SK-N-MC (cell line): Measurements from ENCODE around the gene EEF1AKMT3.

Source experiments
- EZH2 ChIP-seq: fragments of 200-600 bp; sonication (generic); IDR thresholded peaks from one replicate; pipeline ENCODE4 v1.6.1; 2017; ENCODE audit warnings: antibody characterized with exemption
- POLR2AphosphoS5 ChIP-seq: IDR thresholded peaks from 2 replicates; pipeline ENCODE4 v1.6.1; 2012; ENCODE audit warnings: mild to moderate bottlenecking, low read depth, low read length, borderline replicate concordance

DNA sequence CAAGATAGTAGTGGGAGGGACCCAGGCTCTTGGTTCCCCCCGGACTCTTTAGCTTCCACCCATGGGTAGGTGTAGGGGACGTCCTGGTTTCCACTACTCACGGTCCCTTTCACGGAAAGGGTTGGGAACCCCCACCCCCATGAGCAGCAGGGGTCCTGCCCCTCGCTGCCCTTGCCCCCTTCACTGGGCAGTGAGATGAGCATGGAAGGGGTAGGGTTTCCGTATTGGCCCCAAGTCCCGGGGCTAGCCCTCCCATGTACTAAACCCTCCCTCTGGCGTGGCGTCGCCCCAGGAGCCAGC is 46.6 kb upstream of the EEF1AKMT3 start:
- TF ChIP-seq POLR2AphosphoS5 (no peak), EZH2 (no peak)
